Fibroblast of the aortic adventitia (primary cell): Measurements from ENCODE around the gene FGF14. TPM values are rescaled to one million over a fixed set of nuclear protein-coding genes. Genes with fewer than 3 reads are reported as not detected.

Experiments used
- DNase-seq: peaks from one replicate; pipeline ENCODE4 v3.0.0-alpha.2; 2010; ENCODE audit warnings: low read depth
- H3K4me3 ChIP-seq: 2 replicates; pipeline ENCODE4 v1.5.1; 2011; ENCODE audit warnings: low read depth, mild to moderate bottlenecking, control low read depth, low read length, moderate library complexity
- CTCF ChIP-seq: IDR thresholded peaks from 2 replicates; pipeline ENCODE4 v1.5.1; 2011; ENCODE audit warnings: mild to moderate bottlenecking, low read length, control low read depth, inconsistent platforms; ENCODE audit not compliant: insufficient read depth
- total RNA-seq: library from RNA; depleted of rRNA; stranded (reverse); fragments of >200 nt; gene quantifications from 2 replicates; pipeline ENCODE4 v1.2.3, GENCODE V29; 2012; ENCODE audit warnings: low replicate concordance

FGF14 gene
- total RNA-seq, 1 donor, result 1.4 TPM

DNA sequence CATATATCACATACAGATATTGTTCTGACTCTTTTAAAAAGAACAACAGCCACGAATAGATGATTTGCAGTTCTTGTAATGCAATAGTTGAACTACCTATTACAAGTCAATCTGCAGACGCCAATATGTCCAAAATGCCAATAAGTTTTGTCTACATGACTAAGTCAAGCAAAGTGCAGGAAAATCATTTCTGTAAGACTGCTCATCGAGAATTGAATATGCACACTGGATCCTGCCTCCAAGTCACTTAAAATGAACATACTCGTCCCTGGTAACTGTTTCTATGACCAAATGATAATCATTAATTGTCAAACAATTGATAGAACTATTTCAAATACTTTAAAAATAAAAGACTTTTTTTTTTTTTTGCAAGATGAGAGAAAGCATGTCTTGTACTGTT, 573.7 kb downstream of the FGF14 start:
- no peak for TF ChIP-seq CTCF
- DNase-seq, result no peak
- no peak overlapping the region for H3K4me3 ChIP-seq

- TF ChIP-seq CTCF, result no peak
- DNase-seq, result no peak
Measured at GRCh38 chr13:101817898-101818297, 584.0 kb downstream of the FGF14 start.

DNA sequence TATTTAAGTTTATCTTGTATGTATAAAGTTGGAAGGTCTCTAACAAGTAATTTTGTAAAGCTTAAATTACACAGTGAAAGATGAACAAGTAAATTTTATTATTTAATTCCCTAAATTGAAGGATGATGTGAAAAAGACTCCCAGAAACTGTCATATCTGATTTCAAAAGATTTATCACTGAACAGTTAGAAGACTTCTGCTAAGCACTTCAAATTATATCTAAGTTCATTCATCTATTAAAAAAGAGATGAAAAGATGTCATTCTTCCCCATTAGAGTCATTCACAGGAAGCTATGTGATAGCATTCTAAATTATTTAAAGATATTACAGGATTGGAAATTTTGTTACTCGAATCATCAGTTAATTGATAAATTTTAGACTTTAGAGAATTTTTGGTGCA, 590.0 kb downstream of the FGF14 start:
- no peak for TF ChIP-seq CTCF
- DNase-seq, result no peak
- H3K4me3 ChIP-seq, result no peak overlapping the region

More at GRCh38 chr13:101817898-101818297, 584.0 kb downstream of the FGF14 start:
- H3K4me3 ChIP-seq, result no peak overlapping the region

DNA sequence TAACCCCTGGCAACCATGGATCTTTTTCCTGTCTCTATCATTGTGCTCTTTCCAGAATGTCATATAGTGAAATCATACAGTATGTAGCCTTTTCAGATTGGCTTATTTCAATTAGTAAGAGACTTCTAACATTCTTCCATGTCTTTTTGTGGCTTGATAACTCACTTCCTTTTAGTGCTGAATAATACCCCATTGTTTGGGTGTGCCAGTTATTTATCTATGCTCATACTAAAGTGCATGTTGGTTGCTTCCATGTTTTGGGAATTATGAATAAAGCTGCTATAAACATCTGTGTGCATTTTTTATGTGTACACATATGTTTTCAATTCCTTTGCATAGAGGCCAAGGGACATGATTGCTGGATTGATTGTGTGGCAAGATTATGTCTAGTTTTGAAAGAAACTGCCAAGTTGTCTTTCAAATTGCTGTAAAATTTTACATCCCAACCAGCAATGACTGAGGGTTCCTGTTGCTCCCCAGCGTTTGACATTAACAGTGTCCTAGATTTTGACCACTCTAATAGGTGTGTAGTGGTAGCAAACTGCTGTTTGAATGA, 590.5 kb downstream of the FGF14 start:
- no peak for DNase-seq
- no peak for TF ChIP-seq CTCF
- no peak overlapping the region for H3K4me3 ChIP-seq

GRCh38 chr13:101799196-101799595, 602.7 kb downstream of the FGF14 start:
- DNase-seq, result no peak
- no peak overlapping the region for H3K4me3 ChIP-seq
- TF ChIP-seq CTCF, result no peak

- DNase-seq, result no peak
- no peak for TF ChIP-seq CTCF
- H3K4me3 ChIP-seq, result no peak overlapping the region
Measured at GRCh38 chr13:101798437-101798836, 603.4 kb downstream of the FGF14 start.

GRCh38 chr13:101795460-101795859, 606.4 kb downstream of the FGF14 start:
- no peak for DNase-seq
- no peak for TF ChIP-seq CTCF
- H3K4me3 ChIP-seq, result no peak overlapping the region
